ENCODE measurements around the gene ELK4.

DNA sequence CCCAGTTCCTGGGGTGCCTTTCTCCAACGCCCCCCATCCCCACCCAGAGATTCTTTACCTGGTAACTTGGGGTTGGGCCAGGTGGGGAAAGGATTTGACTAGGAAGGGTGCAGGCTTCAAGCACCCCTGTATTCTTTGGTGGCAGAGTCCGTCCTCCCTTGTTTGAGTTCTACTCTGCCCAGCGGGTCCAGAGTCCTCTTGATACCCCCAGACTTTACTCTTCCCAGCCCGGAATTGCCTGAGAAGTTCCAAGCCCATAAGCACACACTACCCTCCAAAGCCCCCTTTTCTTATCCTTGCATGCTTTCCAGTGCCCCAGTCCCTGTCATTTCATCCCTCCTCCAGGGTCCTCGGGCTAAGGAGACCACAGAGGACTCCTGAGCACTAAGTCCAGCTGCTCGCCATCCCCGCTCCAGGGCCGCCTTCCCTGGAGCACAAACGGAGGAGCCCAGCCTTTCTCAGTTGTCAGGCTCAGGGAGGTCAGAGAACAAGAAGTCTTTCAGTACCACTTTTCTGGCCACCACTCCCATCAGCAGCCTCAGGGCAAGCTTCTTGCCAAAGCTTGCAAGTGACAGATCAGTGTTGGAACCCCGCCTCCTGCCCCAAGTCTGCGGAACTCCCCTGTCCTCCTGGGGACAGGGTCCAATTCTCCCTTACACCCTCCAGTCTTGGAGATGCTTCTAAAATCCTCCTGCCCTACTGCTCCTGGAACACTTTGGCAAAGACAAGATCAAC lies 36.3 kb upstream of the ELK4 start:
- TF ChIP-seq EZH2 (IDR thresholded peaks at IDR 0.05; ENCODE audit: low read length): no peak
- TF ChIP-seq, protein P1, sequence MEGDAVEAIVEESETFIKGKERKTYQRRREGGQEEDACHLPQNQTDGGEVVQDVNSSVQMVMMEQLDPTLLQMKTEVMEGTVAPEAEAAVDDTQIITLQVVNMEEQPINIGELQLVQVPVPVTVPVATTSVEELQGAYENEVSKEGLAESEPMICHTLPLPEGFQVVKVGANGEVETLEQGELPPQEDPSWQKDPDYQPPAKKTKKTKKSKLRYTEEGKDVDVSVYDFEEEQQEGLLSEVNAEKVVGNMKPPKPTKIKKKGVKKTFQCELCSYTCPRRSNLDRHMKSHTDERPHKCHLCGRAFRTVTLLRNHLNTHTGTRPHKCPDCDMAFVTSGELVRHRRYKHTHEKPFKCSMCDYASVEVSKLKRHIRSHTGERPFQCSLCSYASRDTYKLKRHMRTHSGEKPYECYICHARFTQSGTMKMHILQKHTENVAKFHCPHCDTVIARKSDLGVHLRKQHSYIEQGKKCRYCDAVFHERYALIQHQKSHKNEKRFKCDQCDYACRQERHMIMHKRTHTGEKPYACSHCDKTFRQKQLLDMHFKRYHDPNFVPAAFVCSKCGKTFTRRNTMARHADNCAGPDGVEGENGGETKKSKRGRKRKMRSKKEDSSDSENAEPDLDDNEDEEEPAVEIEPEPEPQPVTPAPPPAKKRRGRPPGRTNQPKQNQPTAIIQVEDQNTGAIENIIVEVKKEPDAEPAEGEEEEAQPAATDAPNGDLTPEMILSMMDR (optimal IDR thresholded peaks at IDR 0.05 in 1 of 3, IDR thresholded peaks at IDR 0.05 in 1 of 3, conservative IDR thresholded peaks at IDR 0.05 in 1 of 3; ENCODE audit: extremely low read depth in 1 of 3, insufficient read depth in 2 of 3, low read length in 3 of 3): no peak
